ENCODE measurements around the gene MGME1.

- TF ChIP-seq CTCF (conservative IDR thresholded peaks at IDR 0.05) (no peak), EZH2 (IDR thresholded peaks at IDR 0.05; ENCODE audit: low read depth) (no peak)
Measured at GRCh38 chr20:17953935-17954334, 14.9 kb upstream of the MGME1 start.
